H7 (cell line): ENCODE results near the gene FAM47E. TPM values are rescaled to one million over a fixed set of nuclear protein-coding genes. Genes with fewer than 3 reads are reported as not detected.
"Not testable (repeated sequence)": the region's sequence is repeated elsewhere in the genome, so short reads cannot be mapped to it uniquely, and the experiment has no call there.

Experiments used
- DNase-seq: peaks from one replicate; pipeline ENCODE4 v3.0.0; 2012
- H3K27me3 ChIP-seq: 2 replicates; pipeline ENCODE4 v1.6.0; 2011; ENCODE audit warnings: mild to moderate bottlenecking, low read length; ENCODE audit not compliant: control insufficient read depth, insufficient read depth
- H3K36me3 ChIP-seq: replicated peaks from 2 replicates; pipeline ENCODE4 v1.5.1; 2011; ENCODE audit warnings: low read length; ENCODE audit not compliant: control insufficient read depth, insufficient read depth
- H3K4me3 ChIP-seq: 2 replicates; pipeline ENCODE4 v1.5.1; 2011; ENCODE audit warnings: low read depth, mild to moderate bottlenecking, control low read depth, low read length, moderate library complexity; ENCODE audit not compliant: insufficient read depth
- total RNA-seq: library from RNA; depleted of rRNA; stranded (reverse); fragments of >200 nt; shearing (Covaris generic); gene quantifications from 2 replicates; pipeline ENCODE4 v1.2.3, GENCODE V29; 2014

The FAM47E gene
- total RNA-seq, 1 experiment from 2014 or later, result 0.17 TPM

DNA sequence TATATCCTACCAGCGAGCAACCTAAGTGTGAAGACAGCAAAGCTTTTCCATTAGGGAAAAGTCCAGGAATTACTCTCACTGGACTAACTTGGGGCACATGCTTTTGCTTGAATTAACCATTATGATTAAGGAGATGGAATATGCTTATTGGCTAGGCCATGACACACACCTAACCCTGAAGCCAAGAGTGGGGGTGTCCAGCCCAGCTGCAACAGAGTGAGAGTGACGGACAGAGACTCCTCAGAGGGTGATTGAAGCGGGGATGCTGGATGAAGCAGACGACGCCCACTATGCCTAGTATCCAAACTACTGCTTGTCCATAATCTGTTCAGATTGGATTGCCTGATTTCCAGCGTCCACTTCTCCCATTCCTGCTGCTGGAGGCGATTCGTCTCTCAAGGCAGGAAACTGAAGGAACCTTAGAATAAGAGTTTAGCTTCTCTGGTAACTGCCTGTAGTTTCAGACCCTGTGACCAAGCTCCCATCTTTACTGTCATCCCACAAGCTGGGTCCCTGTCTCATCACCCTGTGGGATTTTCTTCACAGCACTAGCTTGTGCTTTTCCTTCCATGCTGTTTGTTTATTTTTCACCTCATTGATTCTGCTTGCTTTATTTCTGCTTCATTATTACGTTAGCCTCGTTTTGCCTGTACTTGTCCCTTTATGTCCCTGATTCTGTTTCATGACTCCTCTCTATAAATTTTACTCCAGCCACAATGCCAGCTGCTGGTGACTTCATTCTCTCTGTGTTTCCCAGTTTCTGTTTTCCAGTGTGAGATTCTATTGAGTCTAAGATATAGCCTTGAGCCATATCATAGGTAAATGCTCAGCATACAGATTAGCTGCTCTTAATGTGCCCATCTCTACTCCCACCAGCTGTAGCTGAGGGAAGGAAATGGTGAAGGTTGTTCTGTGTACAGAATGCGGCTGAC is 19.0 kb downstream of the FAM47E start:
- Histone ChIP-seq H3K36me3 (no peaks in the 10 kb centered on the region), H3K4me3 (no peak overlapping the region), H3K27me3 (no peaks in the 10 kb centered on the region)
- DNase-seq, result no peak

GRCh38 chr4:76271248-76271647 is 19.7 kb downstream of the FAM47E start:
- Histone ChIP-seq H3K4me3 (no peak overlapping the region), H3K36me3 (no peaks in the 10 kb centered on the region), H3K27me3 (no peaks in the 10 kb centered on the region)
- DNase-seq, result no peak

GRCh38 chr4:76272073-76272472 is 20.6 kb downstream of the FAM47E start:
- no peak for DNase-seq
- Histone ChIP-seq H3K4me3 (no peak overlapping the region), H3K27me3 (no peaks in the 10 kb centered on the region), H3K36me3 (no peaks in the 10 kb centered on the region)

- Histone ChIP-seq H3K36me3 (no peaks in the 10 kb centered on the region), H3K27me3 (no peaks in the 10 kb centered on the region), H3K4me3 (no peak overlapping the region)
- DNase-seq, result no peak
Observed at GRCh38 chr4:76272582-76272981, 21.1 kb downstream of the FAM47E start.

DNA sequence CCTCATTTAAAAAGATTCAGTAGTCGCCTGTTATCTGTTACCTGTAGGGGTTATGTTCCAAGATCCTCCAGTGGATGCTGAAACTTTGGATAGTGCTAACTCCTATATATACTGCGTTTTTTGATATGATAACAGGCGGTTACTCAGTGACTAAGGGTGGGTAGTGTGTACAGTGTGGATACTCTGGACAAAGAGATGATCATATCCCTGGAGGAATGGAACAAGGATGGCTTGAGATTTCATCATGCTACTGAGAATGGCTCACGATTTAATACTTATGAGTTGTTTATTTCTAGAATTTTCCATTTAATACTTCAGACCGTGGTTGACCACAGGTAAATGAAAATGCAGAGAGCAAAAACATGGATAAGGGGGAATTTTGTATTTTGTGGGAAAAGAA is 21.5 kb downstream of the FAM47E start:
- Histone ChIP-seq H3K36me3 (no peaks in the 10 kb centered on the region), H3K4me3 (no peak overlapping the region), H3K27me3 (no peaks in the 10 kb centered on the region)
- DNase-seq, result no peak

- DNase-seq, result no peak
- Histone ChIP-seq H3K4me3 (no peak overlapping the region), H3K27me3 (no peaks in the 10 kb centered on the region), H3K36me3 (no peaks in the 10 kb centered on the region)
Observed at GRCh38 chr4:76275486-76276124, 24.1 kb downstream of the FAM47E start.

DNA sequence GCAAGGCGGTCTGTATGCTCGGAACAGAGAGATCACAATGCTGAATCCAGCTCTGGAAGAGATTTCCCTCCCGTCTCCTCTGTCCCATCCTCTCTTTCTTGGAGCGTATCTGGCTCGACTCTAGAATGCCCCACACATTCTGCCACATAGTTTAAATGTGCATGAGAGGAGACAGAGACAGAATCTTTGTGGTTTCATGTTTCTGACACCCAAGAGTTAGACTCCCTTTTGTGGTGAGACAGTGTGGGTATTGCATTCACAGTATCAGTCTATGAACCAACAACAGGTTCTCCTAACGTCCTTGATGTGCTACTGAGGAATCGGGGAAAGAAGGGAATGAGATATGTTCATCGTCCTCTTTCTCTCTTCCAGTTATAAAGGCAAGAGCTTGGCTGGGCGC is 25.3 kb downstream of the FAM47E start:
- Histone ChIP-seq H3K4me3 (no peak overlapping the region), H3K27me3 (no peaks in the 10 kb centered on the region), H3K36me3 (no peaks in the 10 kb centered on the region)
- no peak for DNase-seq

DNA sequence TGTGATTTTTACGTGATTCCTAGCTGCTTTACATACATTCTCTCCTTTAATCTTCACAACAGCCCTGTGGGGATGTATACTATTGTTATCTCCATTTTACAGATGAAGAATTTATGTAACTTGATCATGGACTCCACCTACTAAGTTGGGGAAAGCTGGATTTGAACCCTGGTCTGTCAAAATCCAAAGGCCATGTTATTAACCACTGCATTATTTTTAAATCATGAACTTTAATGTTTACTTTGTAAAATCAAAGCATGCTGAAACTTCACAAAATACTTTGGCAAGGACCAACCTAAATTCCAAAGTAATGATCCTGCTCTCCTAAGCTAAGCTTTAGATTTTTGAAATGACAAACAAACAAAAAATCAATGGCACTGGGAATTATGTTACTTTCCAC is 26.1 kb downstream of the FAM47E start:
- Histone ChIP-seq H3K4me3 (no peak overlapping the region), H3K36me3 (no peaks in the 10 kb centered on the region), H3K27me3 (no peaks in the 10 kb centered on the region)
- no peak for DNase-seq

DNA sequence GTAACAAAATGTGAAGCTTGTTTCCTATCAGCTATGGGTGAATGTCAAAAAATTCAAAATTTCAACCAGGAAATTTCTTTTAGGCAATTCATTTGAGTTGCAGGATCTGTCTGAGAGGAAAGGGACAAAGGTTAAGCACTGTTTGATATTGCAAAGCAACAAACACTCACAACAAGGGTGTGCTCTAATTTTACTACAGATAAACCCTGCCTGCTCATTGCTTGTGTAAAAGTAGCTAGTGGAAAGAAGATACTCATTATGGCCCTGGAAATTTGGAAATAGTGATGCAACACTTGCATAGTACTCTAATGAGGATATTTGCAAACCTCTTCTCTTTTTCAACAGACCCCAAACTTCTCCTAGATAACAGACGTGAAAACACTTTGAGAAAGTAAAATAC is 27.1 kb downstream of the FAM47E start:
- Histone ChIP-seq H3K27me3 (no peaks in the 10 kb centered on the region), H3K4me3 (no peak overlapping the region), H3K36me3 (no peaks in the 10 kb centered on the region)
- no peak for DNase-seq

DNA sequence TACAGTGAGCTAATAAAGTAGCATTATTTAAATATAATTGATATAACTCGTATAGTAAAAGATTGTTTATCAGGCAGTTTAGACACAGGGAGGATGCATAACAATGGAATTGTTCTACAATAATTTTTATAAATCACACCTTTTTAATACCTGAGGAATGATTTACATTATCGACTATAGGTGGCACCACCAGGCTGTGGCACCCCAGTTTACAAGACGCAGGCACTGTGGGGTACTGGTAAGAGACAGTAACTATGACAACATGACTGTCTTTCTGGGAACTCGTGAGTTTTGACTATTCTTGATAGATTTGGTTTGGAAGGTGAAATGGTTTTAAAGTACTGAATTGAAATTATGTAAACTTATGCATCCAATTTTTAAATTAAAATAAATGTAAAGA is 27.9 kb downstream of the FAM47E start:
- Histone ChIP-seq H3K4me3 (no peak overlapping the region), H3K27me3 (no peaks in the 10 kb centered on the region), H3K36me3 (no peaks in the 10 kb centered on the region)
- no peak for DNase-seq

DNA sequence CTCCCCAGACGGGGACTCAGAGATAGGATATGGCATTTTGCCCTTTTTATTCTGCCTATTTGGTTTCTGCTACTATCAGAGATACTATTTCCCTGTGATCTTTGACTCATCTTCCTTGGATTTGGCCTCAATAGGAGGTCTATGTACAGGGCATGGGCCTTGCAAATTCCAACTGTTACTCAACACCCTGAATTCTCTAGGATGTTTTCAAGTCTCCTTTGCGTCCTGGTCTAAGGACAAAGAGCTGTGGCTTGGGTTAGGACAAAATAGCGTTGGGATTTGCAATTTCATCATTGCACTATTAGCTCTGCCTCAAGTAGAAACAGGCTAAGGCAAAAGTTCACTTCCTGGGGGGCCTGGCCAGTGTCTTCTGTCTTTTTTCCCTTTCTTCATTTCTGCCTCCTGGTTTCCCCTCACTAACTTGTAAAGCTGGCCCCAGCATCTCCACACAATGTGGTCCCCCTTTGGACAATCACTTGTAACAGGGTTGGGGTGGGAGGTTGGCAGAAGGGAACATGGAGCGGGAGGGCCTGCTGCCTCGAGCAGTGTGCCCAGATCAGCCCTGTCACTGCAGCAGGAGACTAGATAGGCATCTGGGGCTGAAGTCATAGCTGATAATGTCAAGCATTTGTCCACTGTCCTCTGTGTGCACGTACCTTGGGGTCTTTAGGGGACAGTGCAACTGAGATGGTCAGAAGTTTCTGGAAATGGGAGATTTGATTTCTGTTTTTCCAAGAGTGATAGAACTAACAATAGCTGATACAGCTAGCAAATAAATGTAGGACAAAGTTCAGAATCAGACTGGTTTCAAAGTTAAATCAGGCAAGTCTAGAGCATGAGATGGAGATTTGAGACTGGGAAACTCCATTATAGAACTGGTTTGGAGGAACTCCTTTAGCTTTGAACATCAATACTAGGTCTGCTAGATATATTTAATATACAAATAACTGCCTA is 29.2 kb downstream of the FAM47E start:
- no peaks in the 10 kb centered on the region for H3K27me3 ChIP-seq
- no peak overlapping the region for H3K4me3 ChIP-seq
- no peaks in the 10 kb centered on the region for H3K36me3 ChIP-seq
- no peak for DNase-seq

GRCh38 chr4:76281594-76281993 is 30.1 kb downstream of the FAM47E start:
- H3K36me3 ChIP-seq, DNase-seq, H3K4me3 ChIP-seq, H3K27me3 ChIP-seq: not testable (repeated sequence)

DNA sequence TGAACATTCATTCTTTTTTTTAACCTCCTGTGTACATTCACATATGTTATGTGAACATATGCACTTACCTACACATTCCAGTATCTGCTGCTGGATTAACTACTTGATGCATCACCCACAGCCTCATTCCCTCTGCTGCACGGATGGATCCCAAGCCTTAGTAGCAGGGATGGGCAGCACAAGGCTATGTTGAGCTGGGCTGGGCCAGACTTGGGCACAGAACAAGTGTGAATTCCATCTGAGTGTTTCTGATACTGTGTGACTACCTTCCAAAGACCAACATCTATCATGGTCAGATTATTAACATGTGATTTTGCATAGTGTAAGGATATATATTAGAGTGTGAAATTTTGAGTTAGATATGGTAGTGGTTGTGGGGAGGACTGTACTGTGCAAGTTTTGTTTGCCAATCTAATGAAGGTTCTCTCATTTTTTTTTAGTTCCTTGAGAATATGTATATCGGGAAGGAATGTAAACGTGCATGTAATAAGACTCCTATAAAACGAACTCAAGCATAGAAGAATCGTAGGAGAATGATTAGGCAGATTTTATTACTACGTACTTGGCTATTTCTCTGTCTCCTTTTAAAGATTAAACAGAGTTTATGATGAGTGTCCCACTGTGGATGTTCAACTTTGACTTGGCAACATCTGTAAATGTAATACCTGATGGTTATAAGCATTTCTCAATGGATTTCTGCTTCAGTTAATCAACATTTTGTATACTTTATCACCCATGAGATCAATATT is 31.6 kb downstream of the FAM47E start:
- Histone ChIP-seq H3K36me3 (no peaks in the 10 kb centered on the region), H3K27me3 (no peaks in the 10 kb centered on the region), H3K4me3 (no peak overlapping the region)
- DNase-seq, result no peak

GRCh38 chr4:76283900-76284299 is 32.4 kb downstream of the FAM47E start:
- Histone ChIP-seq H3K4me3 (no peak overlapping the region), H3K27me3 (no peaks in the 10 kb centered on the region), H3K36me3 (no peaks in the 10 kb centered on the region)
- DNase-seq, result no peak
